Gastroesophageal sphincter (tissue), 3 donors: ENCODE measurements around the gene RPL38.

Experiments
- CTCF ChIP-seq, 4 experiments: fragments of 200-600 bp in 2 of 4; fragments of 450-650 bp in 2 of 4; sonication (generic) in 1 of 4; IDR thresholded peaks; one replicate each; pipeline ENCODE4 v1.5.1; 2017 to 2019; ENCODE audit warnings: antibody characterized with exemption in 4 of 4, mild to moderate bottlenecking in 2 of 4, moderate library complexity in 2 of 4
- EP300 ChIP-seq: sonication (generic); formaldehyde crosslinking; IDR thresholded peaks from one replicate; pipeline ENCODE4 v1.6.1; 2017; ENCODE audit warnings: antibody characterized with exemption, mild to moderate bottlenecking
- POLR2A ChIP-seq, 2 donors: fragments of 450-650 bp; IDR thresholded peaks; one replicate each; pipeline ENCODE4 v1.6.1; 2017; ENCODE audit warnings: antibody characterized with exemption in 2 of 2, mild to moderate bottlenecking in 2 of 2, moderate library complexity in 1 of 2

DNA sequence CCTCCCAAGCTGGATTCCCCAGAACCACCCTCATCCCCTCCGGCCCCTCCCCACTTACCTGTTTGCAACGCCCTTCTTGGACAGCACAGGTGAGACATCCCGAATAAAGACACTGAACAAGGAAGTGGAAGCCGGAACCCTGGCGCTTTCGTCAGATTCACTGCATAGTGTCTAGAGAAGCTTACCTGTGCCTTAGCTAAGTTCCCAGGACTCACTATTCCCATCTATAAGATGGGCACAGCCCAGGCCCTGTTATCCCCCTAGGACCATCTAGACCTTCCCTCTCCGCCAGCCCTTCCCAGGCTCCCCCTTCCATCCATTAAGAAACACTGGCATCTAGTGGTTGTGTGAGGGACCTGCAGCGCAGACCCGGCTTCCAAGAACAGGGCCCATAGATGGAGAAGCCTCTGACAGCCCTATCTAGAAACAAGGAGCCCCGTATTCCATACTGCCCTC is 26.9 kb upstream of the RPL38 start:
- TF ChIP-seq CTCF (IDR thresholded peaks at IDR 0.05) (peak in 3 of 4 experiments; percentile 67 to 83 (median 72)), POLR2A (IDR thresholded peaks at IDR 0.05) (no peak), EP300 (no peak)
